HEK293 (cell line): ENCODE results near the gene FSTL4.

Source experiments
- SETDB1 ChIP-seq: IDR thresholded peaks from one replicate; pipeline ENCODE4 v1.6.1; 2017; ENCODE audit warnings: mild to moderate bottlenecking, low read length, moderate library complexity, mixed read lengths; ENCODE audit not compliant: insufficient read length
- SP3 ChIP-seq: fragments of 450-650 bp; formaldehyde crosslinking; IDR thresholded peaks from 2 replicates; pipeline ENCODE4 v1.5.1; 2016; ENCODE audit warnings: missing biosample characterization, missing genetic modification characterization
- YY1 ChIP-seq: fragments of 450-650 bp; formaldehyde crosslinking; IDR thresholded peaks from 2 replicates; pipeline ENCODE4 v1.5.1; 2018; ENCODE audit warnings: missing biosample characterization, missing genetic modification characterization
- ZFP41 ChIP-seq: fragments of 450-650 bp; formaldehyde crosslinking; IDR thresholded peaks from 2 replicates; pipeline ENCODE4 v1.5.1; 2016; ENCODE audit warnings: missing biosample characterization, missing genetic modification characterization, borderline replicate concordance
- ZNF121 ChIP-seq: fragments of 450-650 bp; formaldehyde crosslinking; IDR thresholded peaks from 2 replicates; pipeline ENCODE4 v1.5.1; 2016; ENCODE audit warnings: missing biosample characterization, missing genetic modification characterization
- ZNF146 ChIP-seq: fragments of 450-650 bp; formaldehyde crosslinking; IDR thresholded peaks from 2 replicates; pipeline ENCODE4 v1.5.1; 2016; ENCODE audit warnings: missing biosample characterization, missing genetic modification characterization
- ZNF623 ChIP-seq: fragments of 450-650 bp; formaldehyde crosslinking; IDR thresholded peaks from 2 replicates; pipeline ENCODE4 v1.5.1; 2016; ENCODE audit warnings: missing biosample characterization, missing genetic modification characterization
- ZNF747 ChIP-seq: fragments of 450-650 bp; formaldehyde crosslinking; IDR thresholded peaks from 2 replicates; pipeline ENCODE4 v1.5.1; 2016; ENCODE audit warnings: missing biosample characterization, missing genetic modification characterization
- ZNF76 ChIP-seq: fragments of 450-650 bp; formaldehyde crosslinking; IDR thresholded peaks from 2 replicates; pipeline ENCODE4; 2016; ENCODE audit warnings: low read depth, missing biosample characterization, missing genetic modification characterization, borderline replicate concordance
- TF ChIP-seq, protein P1 (sequence below): fragments of 450-650 bp; formaldehyde crosslinking; IDR thresholded peaks from 2 replicates; pipeline ENCODE4 v1.5.1; 2016; ENCODE audit warnings: missing biosample characterization, missing genetic modification characterization
- TF ChIP-seq, protein P2 (sequence below): fragments of 450-650 bp; formaldehyde crosslinking; IDR thresholded peaks from 2 replicates; pipeline ENCODE4 v1.5.1; 2016; ENCODE audit warnings: missing biosample characterization, missing genetic modification characterization, low read depth
- TF ChIP-seq, protein P3 (sequence below): fragments of 450-650 bp; formaldehyde crosslinking; IDR thresholded peaks from 2 replicates; pipeline ENCODE4 v1.5.1; 2016; ENCODE audit warnings: missing biosample characterization, missing genetic modification characterization
- TF ChIP-seq, protein P4 (sequence below): fragments of 450-650 bp; formaldehyde crosslinking; IDR thresholded peaks from 2 replicates; pipeline ENCODE4 v1.5.1; 2017; ENCODE audit warnings: missing biosample characterization, missing genetic modification characterization

DNA sequence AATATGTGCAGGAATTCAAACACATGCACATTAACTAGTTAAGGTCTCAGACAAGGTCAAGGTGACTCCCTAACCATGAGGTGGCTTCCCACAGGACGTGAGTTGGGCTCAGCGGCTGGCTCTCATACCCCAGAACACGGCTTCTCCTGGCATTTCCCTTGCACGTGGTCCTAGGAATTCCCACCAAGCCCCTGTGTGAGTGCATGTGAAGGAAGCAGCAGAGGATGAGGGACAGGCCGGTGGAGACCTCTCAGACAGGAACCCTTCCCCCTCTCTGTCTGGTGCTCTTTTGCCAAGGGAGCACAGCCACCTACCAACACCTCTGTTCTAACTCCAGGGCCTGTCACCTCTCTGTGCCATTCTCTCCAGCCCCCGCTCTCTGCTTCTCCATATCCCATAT is 271.0 kb downstream of the FSTL4 start:
- TF ChIP-seq, protein P1, sequence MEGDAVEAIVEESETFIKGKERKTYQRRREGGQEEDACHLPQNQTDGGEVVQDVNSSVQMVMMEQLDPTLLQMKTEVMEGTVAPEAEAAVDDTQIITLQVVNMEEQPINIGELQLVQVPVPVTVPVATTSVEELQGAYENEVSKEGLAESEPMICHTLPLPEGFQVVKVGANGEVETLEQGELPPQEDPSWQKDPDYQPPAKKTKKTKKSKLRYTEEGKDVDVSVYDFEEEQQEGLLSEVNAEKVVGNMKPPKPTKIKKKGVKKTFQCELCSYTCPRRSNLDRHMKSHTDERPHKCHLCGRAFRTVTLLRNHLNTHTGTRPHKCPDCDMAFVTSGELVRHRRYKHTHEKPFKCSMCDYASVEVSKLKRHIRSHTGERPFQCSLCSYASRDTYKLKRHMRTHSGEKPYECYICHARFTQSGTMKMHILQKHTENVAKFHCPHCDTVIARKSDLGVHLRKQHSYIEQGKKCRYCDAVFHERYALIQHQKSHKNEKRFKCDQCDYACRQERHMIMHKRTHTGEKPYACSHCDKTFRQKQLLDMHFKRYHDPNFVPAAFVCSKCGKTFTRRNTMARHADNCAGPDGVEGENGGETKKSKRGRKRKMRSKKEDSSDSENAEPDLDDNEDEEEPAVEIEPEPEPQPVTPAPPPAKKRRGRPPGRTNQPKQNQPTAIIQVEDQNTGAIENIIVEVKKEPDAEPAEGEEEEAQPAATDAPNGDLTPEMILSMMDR = no peak
- TF ChIP-seq, protein P2, sequence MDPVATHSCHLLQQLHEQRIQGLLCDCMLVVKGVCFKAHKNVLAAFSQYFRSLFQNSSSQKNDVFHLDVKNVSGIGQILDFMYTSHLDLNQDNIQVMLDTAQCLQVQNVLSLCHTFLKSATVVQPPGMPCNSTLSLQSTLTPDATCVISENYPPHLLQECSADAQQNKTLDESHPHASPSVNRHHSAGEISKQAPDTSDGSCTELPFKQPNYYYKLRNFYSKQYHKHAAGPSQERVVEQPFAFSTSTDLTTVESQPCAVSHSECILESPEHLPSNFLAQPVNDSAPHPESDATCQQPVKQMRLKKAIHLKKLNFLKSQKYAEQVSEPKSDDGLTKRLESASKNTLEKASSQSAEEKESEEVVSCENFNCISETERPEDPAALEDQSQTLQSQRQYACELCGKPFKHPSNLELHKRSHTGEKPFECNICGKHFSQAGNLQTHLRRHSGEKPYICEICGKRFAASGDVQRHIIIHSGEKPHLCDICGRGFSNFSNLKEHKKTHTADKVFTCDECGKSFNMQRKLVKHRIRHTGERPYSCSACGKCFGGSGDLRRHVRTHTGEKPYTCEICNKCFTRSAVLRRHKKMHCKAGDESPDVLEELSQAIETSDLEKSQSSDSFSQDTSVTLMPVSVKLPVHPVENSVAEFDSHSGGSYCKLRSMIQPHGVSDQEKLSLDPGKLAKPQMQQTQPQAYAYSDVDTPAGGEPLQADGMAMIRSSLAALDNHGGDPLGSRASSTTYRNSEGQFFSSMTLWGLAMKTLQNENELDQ (tag by site-specific recombination) = no peak
- TF ChIP-seq ZNF121 (tag by site-specific recombination) (no peak), SETDB1 (no peak), SP3 (tag by site-specific recombination) (no peak), YY1 (tag by site-specific recombination) (no peak), ZFP41 (tag by site-specific recombination) (no peak), ZNF747 (tag by site-specific recombination) (no peak), ZNF146 (tag by site-specific recombination) (no peak), ZNF76 (no peak), ZNF623 (tag by site-specific recombination) (no peak)
- TF ChIP-seq, protein P3, sequence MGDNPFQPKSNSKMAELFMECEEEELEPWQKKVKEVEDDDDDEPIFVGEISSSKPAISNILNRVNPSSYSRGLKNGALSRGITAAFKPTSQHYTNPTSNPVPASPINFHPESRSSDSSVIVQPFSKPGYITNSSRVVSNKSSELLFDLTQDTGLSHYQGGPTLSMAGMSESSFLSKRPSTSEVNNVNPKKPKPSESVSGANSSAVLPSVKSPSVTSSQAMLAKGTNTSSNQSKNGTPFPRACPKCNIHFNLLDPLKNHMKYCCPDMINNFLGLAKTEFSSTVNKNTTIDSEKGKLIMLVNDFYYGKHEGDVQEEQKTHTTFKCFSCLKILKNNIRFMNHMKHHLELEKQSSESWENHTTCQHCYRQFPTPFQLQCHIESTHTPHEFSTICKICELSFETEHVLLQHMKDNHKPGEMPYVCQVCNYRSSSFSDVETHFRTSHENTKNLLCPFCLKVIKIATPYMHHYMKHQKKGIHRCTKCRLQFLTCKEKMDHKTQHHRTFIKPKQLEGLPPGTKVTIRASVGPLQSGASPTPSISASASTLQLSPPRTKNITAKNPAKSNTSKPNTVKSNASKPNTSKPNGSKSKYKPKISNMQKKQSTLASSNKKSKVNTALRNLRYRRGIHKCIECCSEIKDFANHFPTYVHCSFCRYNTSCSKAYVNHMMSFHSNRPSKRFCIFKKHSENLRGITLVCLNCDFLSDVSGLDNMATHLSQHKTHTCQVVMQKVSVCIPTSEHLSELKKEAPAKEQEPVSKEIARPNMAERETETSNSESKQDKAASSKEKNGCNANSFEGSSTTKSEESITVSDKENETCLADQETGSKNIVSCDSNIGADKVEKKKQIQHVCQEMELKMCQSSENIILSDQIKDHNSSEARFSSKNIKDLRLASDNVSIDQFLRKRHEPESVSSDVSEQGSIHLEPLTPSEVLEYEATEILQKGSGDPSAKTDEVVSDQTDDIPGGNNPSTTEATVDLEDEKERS = no peak
- TF ChIP-seq, protein P4, sequence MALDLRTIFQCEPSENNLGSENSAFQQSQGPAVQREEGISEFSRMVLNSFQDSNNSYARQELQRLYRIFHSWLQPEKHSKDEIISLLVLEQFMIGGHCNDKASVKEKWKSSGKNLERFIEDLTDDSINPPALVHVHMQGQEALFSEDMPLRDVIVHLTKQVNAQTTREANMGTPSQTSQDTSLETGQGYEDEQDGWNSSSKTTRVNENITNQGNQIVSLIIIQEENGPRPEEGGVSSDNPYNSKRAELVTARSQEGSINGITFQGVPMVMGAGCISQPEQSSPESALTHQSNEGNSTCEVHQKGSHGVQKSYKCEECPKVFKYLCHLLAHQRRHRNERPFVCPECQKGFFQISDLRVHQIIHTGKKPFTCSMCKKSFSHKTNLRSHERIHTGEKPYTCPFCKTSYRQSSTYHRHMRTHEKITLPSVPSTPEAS (tag by site-specific recombination) = no peak
